H1 (cell line): ENCODE measurements around the gene RAPGEF5. TPM values are rescaled to one million over a fixed set of nuclear protein-coding genes. Genes with fewer than 3 reads are reported as not detected.

Experiments
- CTCF ChIA-PET: fragments of 300-600 bp; sonication (Branson Sonifier 250); formaldehyde crosslinking; loops from one replicate; lab custom pipeline; 2021; ENCODE audit not compliant: partially characterized antibody; lab: Charles Lee
- POLR2A ChIA-PET: fragments of 300-600 bp; sonication (Branson Sonifier 250); formaldehyde crosslinking; loops from one replicate; lab custom pipeline; 2021; ENCODE audit warnings: inconsistent platforms; ENCODE audit not compliant: partially characterized antibody; lab: Charles Lee
- DNase-seq, 2 experiments: peaks; one replicate each; pipeline versions ENCODE4 v3.0.0 to v3.0.0-alpha.2; 2010 to 2022; ENCODE audit warnings: low spot score in 2 of 2, low read depth in 1 of 2, mixed read lengths in 1 of 2
- FAIRE-seq: peaks from 2 replicates; lab custom pipeline; 2011; peaks lifted over from hg19 to GRCh38; lab: Jason Lieb, UNC
- H2AFZ ChIP-seq: 2 replicates; pipeline ENCODE4 v1.8.1; 2012; ENCODE audit warnings: low read length, inconsistent platforms
- H2AK5ac ChIP-seq: 2 replicates; pipeline ENCODE4 v1.6.1; 2013; ENCODE audit warnings: low read depth, low read length
- H2BK120ac ChIP-seq: replicated peaks from 2 replicates; pipeline ENCODE3; 2013; ENCODE audit warnings: low read depth, low read length, inconsistent platforms
- H2BK12ac ChIP-seq: 2 replicates; pipeline ENCODE4 v1.6.1; 2013; ENCODE audit warnings: low read depth, low read length
- H2BK15ac ChIP-seq: 2 replicates; pipeline ENCODE4 v1.6.1; 2013; ENCODE audit warnings: low read length
- H2BK20ac ChIP-seq: 2 replicates; pipeline ENCODE4 v1.6.1; 2013; ENCODE audit warnings: low read length
- H2BK5ac ChIP-seq: 2 replicates; pipeline ENCODE4 v1.6.1; 2013; ENCODE audit warnings: low read depth, low read length
- H3K14ac ChIP-seq: 2 replicates; pipeline ENCODE4 v1.6.1; 2013; ENCODE audit warnings: inconsistent platforms; ENCODE audit not compliant: insufficient read length
- H3K18ac ChIP-seq: 2 replicates; pipeline ENCODE4 v1.6.1; 2013; ENCODE audit warnings: low read length; ENCODE audit errors: extremely low read depth
- H3K23ac ChIP-seq: 2 replicates; pipeline ENCODE4 v1.6.1; 2013; ENCODE audit warnings: inconsistent platforms; ENCODE audit not compliant: insufficient read length
- H3K23me2 ChIP-seq: 2 replicates; pipeline ENCODE4 v1.6.1; 2013; ENCODE audit warnings: low read depth, low read length
- H3K27ac ChIP-seq: 2 replicates; pipeline ENCODE4 v1.6.1; 2011; ENCODE audit warnings: low read depth, low read length, inconsistent platforms
- H3K27me3 ChIP-seq, 4 experiments: replicated peaks in 1 of 4; 1 replicate in 1 of 4; 2 replicates in 3 of 4; pipeline versions ENCODE4 v1.6.1 to v1.8.1; 2011 to 2013; ENCODE audit warnings: low read length in 3 of 4, mild to moderate bottlenecking in 3 of 4, inconsistent platforms in 2 of 4, mixed read lengths in 2 of 4, moderate library complexity in 1 of 4; ENCODE audit not compliant: control insufficient read depth in 3 of 4, insufficient read depth in 3 of 4; ENCODE audit errors: extremely low read depth in 1 of 4
- H3K36me3 ChIP-seq, 4 experiments: 2 replicates each; pipeline versions ENCODE4 v1.6.1 to v1.8.1; 2011 to 2013; ENCODE audit warnings: mild to moderate bottlenecking in 4 of 4, low read length in 3 of 4, moderate library complexity in 2 of 4, control low read depth in 1 of 4, inconsistent platforms in 1 of 4; ENCODE audit not compliant: insufficient read depth in 4 of 4, control insufficient read depth in 2 of 4
- H3K4ac ChIP-seq: replicated peaks from 2 replicates; pipeline ENCODE3; 2013; ENCODE audit warnings: low read length, low read depth, mixed read lengths, inconsistent platforms; ENCODE audit not compliant: insufficient read length
- H3K4me1 ChIP-seq, 4 experiments: replicated peaks in 1 of 4; 1 replicate in 1 of 4; 2 replicates in 3 of 4; pipeline versions ENCODE4 v1.6.1 to v1.8.1; 2011 to 2013; ENCODE audit warnings: low read length in 3 of 4, inconsistent platforms in 2 of 4, mixed read lengths in 1 of 4; ENCODE audit not compliant: insufficient read depth in 4 of 4, control insufficient read depth in 3 of 4
- H3K4me2 ChIP-seq, 2 experiments: 2 replicates each; pipeline versions ENCODE4 v1.6.1 to v1.8.1; 2011 to 2013; ENCODE audit warnings: low read depth in 2 of 2, low read length in 2 of 2, control low read depth in 1 of 2, inconsistent platforms in 1 of 2, mild to moderate bottlenecking in 1 of 2; ENCODE audit not compliant: insufficient read depth in 1 of 2
- H3K4me3 ChIP-seq, 4 experiments: fragments of 200-600, 300-600 bp in 1 of 4; sonication (generic), shearing (Covaris generic), sonication (Bioruptor Twin) in 1 of 4; 2 replicates each; pipeline versions ENCODE4 v1.5.1 to v1.8.1; 2011 to 2016; ENCODE audit warnings: low read length in 4 of 4, low read depth in 3 of 4, control low read depth in 2 of 4, inconsistent platforms in 2 of 4, mild to moderate bottlenecking in 2 of 4, mixed read lengths in 1 of 4, moderate library complexity in 1 of 4; ENCODE audit not compliant: insufficient read depth in 2 of 4; ENCODE audit errors: extremely low read depth in 1 of 4
- H3K56ac ChIP-seq: replicated peaks from 2 replicates; pipeline ENCODE3; 2013; ENCODE audit warnings: low read depth, mild to moderate bottlenecking, mixed read lengths, low read length, inconsistent platforms; ENCODE audit not compliant: insufficient read length
- H3K79me1 ChIP-seq: 2 replicates; pipeline ENCODE4 v1.6.1; 2013; ENCODE audit warnings: low read depth, low read length, control low read depth
- H3K79me2 ChIP-seq, 2 experiments: 2 replicates each; pipeline versions ENCODE4 v1.6.1 to v1.8.1; 2012 to 2013; ENCODE audit warnings: low read length in 2 of 2, mild to moderate bottlenecking in 2 of 2, inconsistent platforms in 1 of 2; ENCODE audit not compliant: insufficient read depth in 2 of 2, control insufficient read depth in 1 of 2
- H3K9ac ChIP-seq, 4 experiments: replicated peaks in 1 of 4; 1 replicate in 1 of 4; 2 replicates in 3 of 4; pipeline versions ENCODE4 v1.6.1 to v1.8.1; 2011 to 2013; ENCODE audit warnings: low read depth in 3 of 4, low read length in 3 of 4, control low read depth in 2 of 4, mild to moderate bottlenecking in 2 of 4, moderate library complexity in 2 of 4, inconsistent platforms in 1 of 4; ENCODE audit errors: extremely low read depth in 1 of 4
- H3K9me3 ChIP-seq, 2 experiments: 2 replicates each; pipeline versions ENCODE4 v1.6.1 to v1.8.1; 2012 to 2013; ENCODE audit warnings: mild to moderate bottlenecking in 2 of 2, moderate library complexity in 2 of 2, control low read depth in 1 of 2, inconsistent platforms in 1 of 2, low read depth in 1 of 2, low read length in 1 of 2, mixed read lengths in 1 of 2; ENCODE audit not compliant: insufficient read depth in 2 of 2
- H4K20me1 ChIP-seq, 2 experiments: replicated peaks in 1 of 2; 2 replicates each; pipeline versions ENCODE3 to v1.8.1; 2011 to 2013; ENCODE audit warnings: inconsistent platforms in 2 of 2, low read length in 2 of 2, mild to moderate bottlenecking in 1 of 2; ENCODE audit not compliant: insufficient read depth in 2 of 2, control insufficient read depth in 1 of 2
- H4K5ac ChIP-seq: 2 replicates; pipeline ENCODE4 v1.6.1; 2013; ENCODE audit warnings: low read length, low read depth, mixed read lengths, inconsistent platforms; ENCODE audit not compliant: insufficient read length
- H4K8ac ChIP-seq: 2 replicates; pipeline ENCODE4 v1.8.0; 2013; ENCODE audit warnings: mild to moderate bottlenecking, moderate library complexity, low read length, inconsistent platforms; ENCODE audit not compliant: insufficient read depth; ENCODE audit errors: extremely low read depth
- H4K91ac ChIP-seq: replicated peaks from 2 replicates; pipeline ENCODE3; 2013; ENCODE audit warnings: low read length, mixed read lengths, inconsistent platforms; ENCODE audit not compliant: insufficient read length
- BACH1 ChIP-seq: IDR thresholded peaks from 2 replicates; pipeline ENCODE4 v1.6.1; 2012; ENCODE audit warnings: low read length, improper control_type of control experiment
- CBX8 ChIP-seq: fragments of 300-800, 300-1000 bp; sonication (generic); IDR thresholded peaks from 2 replicates; pipeline ENCODE4 v1.7.1; 2016; ENCODE audit warnings: low read depth, low read length, borderline replicate concordance
- CTBP2 ChIP-seq: IDR thresholded peaks from 2 replicates; pipeline ENCODE4 v1.7.0; 2011; ENCODE audit warnings: borderline replicate concordance, mild to moderate bottlenecking, moderate library complexity, mixed read lengths, low read length; ENCODE audit not compliant: insufficient read depth, insufficient read length
- E2F6 ChIP-seq: IDR thresholded peaks from 2 replicates; pipeline ENCODE4 v1.6.1; 2012; ENCODE audit warnings: inconsistent platforms
- FOSL1 ChIP-seq: IDR thresholded peaks from 2 replicates; pipeline ENCODE4 v1.6.1; 2011; ENCODE audit warnings: mild to moderate bottlenecking, low read depth, low read length, moderate library complexity; ENCODE audit not compliant: insufficient read depth
- POU5F1 ChIP-seq: IDR thresholded peaks from 2 replicates; pipeline ENCODE4 v1.6.1; 2011; ENCODE audit warnings: low read depth, mild to moderate bottlenecking, low read length, moderate library complexity
- RFX5 ChIP-seq: IDR thresholded peaks from 2 replicates; pipeline ENCODE4 v1.6.1; 2011; ENCODE audit warnings: low read depth, low read length, improper control_type of control experiment, borderline replicate concordance
- RNF2 ChIP-seq: fragments of 200-900, 300-1000 bp; sonication (generic); IDR thresholded peaks from 2 replicates; pipeline ENCODE4 v1.7.1; 2016; ENCODE audit warnings: borderline replicate concordance, low read depth, mild to moderate bottlenecking, antibody characterized with exemption, low read length; ENCODE audit not compliant: poor library complexity, severe bottlenecking; ENCODE audit errors: missing control alignments
- ZNF274 ChIP-seq: IDR thresholded peaks from 2 replicates; pipeline ENCODE4 v1.7.0; 2012; ENCODE audit warnings: low read length, borderline replicate concordance; ENCODE audit errors: extremely low read depth
- WGBS, 2 experiments: shearing (Covaris generic) in 1 of 2; methylation state at CpG; one replicate each; pipeline versions ENCODE4 v1.1.6 to v1.1.7; 2013 to 2015; ENCODE audit warnings: low lambda C conversion rate in 2 of 2, mixed read lengths in 2 of 2, inconsistent platforms in 1 of 2, low coverage in 1 of 2, missing lambda C conversion rate in 1 of 2; ENCODE audit not compliant: insufficient replicate concordance in 2 of 2, insufficient coverage in 1 of 2, insufficient read length in 1 of 2; ENCODE audit errors: extremely low coverage in 1 of 2, missing lambda C conversion rate in 1 of 2; 5-methylcytosine and 5-hydroxymethylcytosine counted together
- polyA plus RNA-seq, 7 experiments: library from polyadenylated mRNA; depleted of rRNA in 3 of 7; stranded (reverse) in 5 of 7; unstranded in 2 of 7; fragments of >200 nt in 5 of 7; fragments of 200-250 nt in 2 of 7; gene quantifications; 1 replicate in 5 of 7; 2 replicates in 1 of 7; 4 replicates in 1 of 7; pipeline versions ENCODE4 v1.2.1 to v1.2.3, GENCODE V29; 2011 to 2013; ENCODE audit warnings: missing spikeins in 2 of 7, mixed read lengths in 2 of 7
- total RNA-seq: library from RNA; stranded (reverse); fragmentation: NEBNext Ultra II Directional; extraction: Animal tissue kit (Norgen Biotek cat#: 25700); gene quantifications from 2 replicates; pipeline ENCODE4 v1.2.1, GENCODE V29; 2021

The RAPGEF5 gene
- total and polyA plus RNA-seq, 2 of the 8 experiments (the other 6 are each of a cell fraction or from before 2014, with no cell fraction given) = 4.4 to 22.9 TPM

GRCh38 chr7:22339725-22340390, 17.1 kb downstream of the RAPGEF5 start:
- Histone ChIP-seq H3K9ac (no peak overlapping the region), H3K27me3 (no peaks in the 10 kb centered on the region), H3K4me3 (no peak overlapping the region), H2AFZ (no peak overlapping the region), H2BK20ac (no peak overlapping the region), H2AK5ac (no peak overlapping the region; the same call in 1 of the 2 replicates), H2BK12ac (no peak overlapping the region), H4K5ac (no peak overlapping the region), H3K4me2 (no peak overlapping the region; a peak in 1 of 4 replicates), H3K36me3 (no peaks in the 10 kb centered on the region), H3K14ac (no peak overlapping the region), H3K9me3 (peaks cover 0 to 7% of the 10 kb centered on the region in 2 experiments; a peak in 3 of 4 replicates), H3K18ac (0 out of 2 replicates have a peak overlapping the region, but pooled peaks have one; percentile 36), H2BK5ac (no peak overlapping the region), H2BK120ac (no peak overlapping the region), H3K79me1 (peaks cover 7% of the 10 kb centered on the region), H3K79me2 (peaks cover 0 to 89% of the 10 kb centered on the region in 2 experiments; a peak in 3 of 4 replicates), H4K20me1 (no peaks in the 10 kb centered on the region), H3K23ac (no peak overlapping the region), H2BK15ac (no peak overlapping the region), H3K56ac (no peak overlapping the region), H4K91ac (no peak overlapping the region), H3K27ac (no peak overlapping the region), H3K23me2 (no peaks in the 10 kb centered on the region), H4K8ac (no peak overlapping the region), H3K4me1 (peaks cover 4 to 19% (median 13%) of the 10 kb centered on the region in 4 experiments; a peak in 5 of 7 replicates), H3K4ac (no peak overlapping the region)
- FAIRE-seq (no peak), DNase-seq (no peak)
- TF ChIP-seq BACH1 (no peak), RNF2 (no peak), RFX5 (no peak), CTBP2 (no peak), E2F6 (no peak), ZNF274 (no peak), POU5F1 (no peak), FOSL1 (no peak), CBX8 (no peak)
- 81% methylated on average over 2 of the region's 2 CpGs; no CpG with 5 or more reads in 1 of the 2 experiments for WGBS, 2 experiments
- CTCF ChIA-PET = interaction anchor here (1.2 kb wide), 1 partner anchor 26 kb away, joined by 3 read pairs; no protein-coding TSS in a partner anchor
- POLR2A ChIA-PET = interaction anchor here (1.2 kb wide), 1 partner anchor 12 kb away, joined by 3 read pairs; no protein-coding TSS in a partner anchor
